HL-60 (cell line): ENCODE results near the gene FSTL5.

Source experiments
- GABPA ChIP-seq: IDR thresholded peaks from 2 replicates; pipeline ENCODE4 v1.6.1; 2012; ENCODE audit warnings: low read depth
- POLR2AphosphoS5 ChIP-seq: IDR thresholded peaks from 2 replicates; pipeline ENCODE4 v1.6.1; 2012; ENCODE audit warnings: low read depth
- REST ChIP-seq: IDR thresholded peaks from 2 replicates; pipeline ENCODE4 v1.6.1; 2012; ENCODE audit warnings: low read depth; ENCODE audit not compliant: insufficient replicate concordance
- TF ChIP-seq, protein P1 (sequence below): IDR thresholded peaks from one replicate; pipeline ENCODE4 v1.5.1; 2011; ENCODE audit warnings: low read length, control low read depth, inconsistent platforms; ENCODE audit not compliant: insufficient read depth

DNA sequence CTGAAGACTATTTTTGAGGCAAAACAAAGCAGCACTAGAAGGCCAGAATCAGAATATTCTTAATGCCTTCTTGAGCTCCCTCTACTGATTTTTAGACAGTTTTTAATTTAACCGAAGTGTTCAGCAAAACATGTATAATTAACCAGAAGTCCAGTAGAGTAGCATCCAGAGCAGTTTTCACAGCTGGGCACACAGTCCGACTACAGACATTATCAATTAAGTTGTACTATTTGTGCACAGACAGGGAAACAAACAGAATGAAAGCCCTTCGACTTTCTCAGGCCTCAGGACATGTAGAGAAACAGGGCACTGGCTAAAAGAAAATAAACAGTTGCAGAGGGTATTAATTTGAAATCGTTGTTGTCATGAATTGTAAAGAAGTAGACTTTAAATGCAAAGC is 11.9 kb downstream of the FSTL5 start:
- TF ChIP-seq, protein P1, sequence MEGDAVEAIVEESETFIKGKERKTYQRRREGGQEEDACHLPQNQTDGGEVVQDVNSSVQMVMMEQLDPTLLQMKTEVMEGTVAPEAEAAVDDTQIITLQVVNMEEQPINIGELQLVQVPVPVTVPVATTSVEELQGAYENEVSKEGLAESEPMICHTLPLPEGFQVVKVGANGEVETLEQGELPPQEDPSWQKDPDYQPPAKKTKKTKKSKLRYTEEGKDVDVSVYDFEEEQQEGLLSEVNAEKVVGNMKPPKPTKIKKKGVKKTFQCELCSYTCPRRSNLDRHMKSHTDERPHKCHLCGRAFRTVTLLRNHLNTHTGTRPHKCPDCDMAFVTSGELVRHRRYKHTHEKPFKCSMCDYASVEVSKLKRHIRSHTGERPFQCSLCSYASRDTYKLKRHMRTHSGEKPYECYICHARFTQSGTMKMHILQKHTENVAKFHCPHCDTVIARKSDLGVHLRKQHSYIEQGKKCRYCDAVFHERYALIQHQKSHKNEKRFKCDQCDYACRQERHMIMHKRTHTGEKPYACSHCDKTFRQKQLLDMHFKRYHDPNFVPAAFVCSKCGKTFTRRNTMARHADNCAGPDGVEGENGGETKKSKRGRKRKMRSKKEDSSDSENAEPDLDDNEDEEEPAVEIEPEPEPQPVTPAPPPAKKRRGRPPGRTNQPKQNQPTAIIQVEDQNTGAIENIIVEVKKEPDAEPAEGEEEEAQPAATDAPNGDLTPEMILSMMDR, result no peak
- TF ChIP-seq REST (no peak), POLR2AphosphoS5 (no peak), GABPA (no peak)
